Parathyroid adenoma (tissue), 2 donors: ENCODE data around the gene CACNA1B.

Source experiments
- H2AFZ ChIP-seq: fragments of 300-600 bp; sonication (generic); one replicate; pipeline ENCODE4 v1.7.0; 2017; ENCODE audit warnings: antibody characterized with exemption, mild to moderate bottlenecking
- H3K27ac ChIP-seq: fragments of 300-600 bp; sonication (generic); one replicate; pipeline ENCODE4 v1.7.0; 2017
- H3K27me3 ChIP-seq: fragments of 300-600 bp; sonication (generic); one replicate; pipeline ENCODE4 v1.7.0; 2017; ENCODE audit warnings: low read length; ENCODE audit not compliant: control insufficient read depth, insufficient read depth
- H3K36me3 ChIP-seq: fragments of 300-600 bp; sonication (generic); one replicate; pipeline ENCODE4 v1.7.0; 2017; ENCODE audit warnings: low read length; ENCODE audit not compliant: control insufficient read depth, insufficient read depth
- H3K4me1 ChIP-seq: fragments of 300-600 bp; sonication (generic); one replicate; pipeline ENCODE4 v1.7.0; 2017; ENCODE audit warnings: control low read depth
- H3K4me2 ChIP-seq: fragments of 300-600 bp; sonication (generic); one replicate; pipeline ENCODE4 v1.7.0; 2017; ENCODE audit warnings: low read length
- H3K4me3 ChIP-seq: fragments of 300-600 bp; sonication (generic); one replicate; pipeline ENCODE4 v1.7.0; 2017; ENCODE audit warnings: low read depth, low read length
- H3K79me2 ChIP-seq: fragments of 300-600 bp; sonication (generic); one replicate; pipeline ENCODE4 v1.7.0; 2017; ENCODE audit warnings: control low read depth
- H3K9ac ChIP-seq: fragments of 300-600 bp; sonication (generic); one replicate; pipeline ENCODE4 v1.7.0; 2017; ENCODE audit warnings: mild to moderate bottlenecking
- H3K9me3 ChIP-seq: fragments of 300-600 bp; sonication (generic); one replicate; pipeline ENCODE4 v1.7.0; 2017; ENCODE audit warnings: low read length; ENCODE audit not compliant: control insufficient read depth
- CTCF ChIP-seq: fragments of 300-600 bp; sonication (generic); IDR thresholded peaks from one replicate; pipeline ENCODE4 v1.7.0; 2017; ENCODE audit warnings: antibody characterized with exemption, mild to moderate bottlenecking
- donor health status: primary hyperparathyroidism.

CACNA1B gene

GRCh38 chr9:137967280-137967953 lies 89.8 kb downstream of the CACNA1B start:
- no peaks in the 10 kb centered on the region for H3K36me3 ChIP-seq
- H3K27ac ChIP-seq, result no peak overlapping the region
- no peak overlapping the region for H3K4me3 ChIP-seq
- H3K9me3 ChIP-seq, result no peaks in the 10 kb centered on the region
- no peaks in the 10 kb centered on the region for H3K27me3 ChIP-seq
- no peak overlapping the region for H2AFZ ChIP-seq
- H3K4me2 ChIP-seq, result no peak overlapping the region
- H3K4me1 ChIP-seq, result no peaks in the 10 kb centered on the region
- no peak for TF ChIP-seq CTCF
- no peaks in the 10 kb centered on the region for H3K79me2 ChIP-seq
- H3K9ac ChIP-seq, result no peak overlapping the region

DNA sequence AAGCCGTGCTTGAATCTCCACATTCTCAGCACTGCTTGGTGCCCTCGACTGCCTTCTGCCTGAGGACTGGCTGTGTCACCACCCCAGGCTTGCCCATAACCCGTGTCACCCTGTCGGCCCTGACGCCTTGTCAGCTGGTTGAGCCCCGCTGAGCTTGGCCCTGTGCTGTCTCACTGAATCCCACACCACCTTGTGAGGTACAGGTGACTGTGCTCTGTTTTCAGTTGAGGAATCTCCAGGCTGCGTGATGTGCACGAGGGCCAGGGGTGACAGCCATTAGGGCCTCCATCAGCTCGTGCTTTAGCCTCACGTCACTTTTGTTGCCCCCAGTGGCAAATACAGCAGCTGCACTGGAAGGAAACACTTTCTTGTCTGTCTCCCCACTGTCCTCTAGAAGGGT lies 90.7 kb downstream of the CACNA1B start:
- Histone ChIP-seq H3K4me3 (no peak overlapping the region), H3K9ac (no peak overlapping the region), H3K4me2 (no peak overlapping the region), H2AFZ (no peak overlapping the region), H3K27ac (no peak overlapping the region), H3K36me3 (no peaks in the 10 kb centered on the region), H3K9me3 (no peaks in the 10 kb centered on the region), H3K79me2 (no peaks in the 10 kb centered on the region), H3K4me1 (no peaks in the 10 kb centered on the region), H3K27me3 (no peaks in the 10 kb centered on the region)
- no peak for TF ChIP-seq CTCF

DNA sequence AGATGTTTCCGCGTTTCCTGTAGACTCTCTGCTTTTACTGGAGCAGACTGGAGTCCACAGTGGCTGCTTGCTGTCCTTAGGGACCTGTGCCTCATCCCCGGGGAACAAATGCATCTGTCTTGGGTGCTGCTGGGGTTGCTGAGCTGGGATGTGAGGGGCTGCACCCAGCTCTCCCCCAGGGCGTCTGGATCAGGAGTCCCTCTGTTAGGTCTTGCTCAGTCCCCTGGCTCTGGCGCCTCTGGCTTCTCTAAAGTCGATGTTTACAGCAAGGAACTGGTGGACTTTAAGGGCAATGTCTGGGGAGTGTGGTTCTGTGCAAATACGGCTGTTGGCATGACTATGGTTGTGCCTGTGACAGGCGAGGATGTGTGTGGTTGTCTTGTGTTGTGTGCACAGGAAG lies 91.4 kb downstream of the CACNA1B start:
- no peak for TF ChIP-seq CTCF
- Histone ChIP-seq H3K27me3 (no peaks in the 10 kb centered on the region), H2AFZ (no peak overlapping the region), H3K4me3 (no peak overlapping the region), H3K4me1 (no peaks in the 10 kb centered on the region), H3K79me2 (no peaks in the 10 kb centered on the region), H3K27ac (no peak overlapping the region), H3K9me3 (no peaks in the 10 kb centered on the region), H3K36me3 (no peaks in the 10 kb centered on the region), H3K9ac (no peak overlapping the region), H3K4me2 (no peak overlapping the region)

DNA sequence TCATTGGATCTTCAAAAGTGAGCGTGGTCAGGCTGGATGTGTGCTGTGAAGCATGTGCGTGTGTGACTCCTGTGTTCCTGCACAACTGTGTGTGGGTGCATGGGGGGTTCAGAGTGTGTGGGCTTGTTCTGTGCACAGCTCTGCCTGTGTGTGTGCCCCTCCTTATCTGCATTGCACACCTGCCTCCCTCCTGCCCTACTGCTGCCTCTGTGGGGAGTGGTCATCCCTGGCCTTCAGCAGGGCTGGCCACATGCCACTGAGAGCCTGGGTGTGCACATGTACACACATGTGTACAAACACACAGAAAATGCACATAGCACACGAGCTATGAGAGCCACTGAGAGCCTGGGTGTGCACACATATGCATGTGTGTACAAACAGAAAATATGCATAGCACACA lies 92.1 kb downstream of the CACNA1B start:
- Histone ChIP-seq H3K9ac (no peak overlapping the region), H3K27ac (no peak overlapping the region), H3K9me3 (no peaks in the 10 kb centered on the region), H3K4me1 (no peaks in the 10 kb centered on the region), H3K79me2 (no peaks in the 10 kb centered on the region), H3K27me3 (no peaks in the 10 kb centered on the region), H3K4me2 (no peak overlapping the region), H3K4me3 (no peak overlapping the region), H2AFZ (no peak overlapping the region), H3K36me3 (no peaks in the 10 kb centered on the region)
- no peak for TF ChIP-seq CTCF

GRCh38 chr9:137970098-137970497 lies 92.5 kb downstream of the CACNA1B start:
- H3K9ac ChIP-seq, result no peak overlapping the region
- no peaks in the 10 kb centered on the region for H3K4me1 ChIP-seq
- no peaks in the 10 kb centered on the region for H3K9me3 ChIP-seq
- no peaks in the 10 kb centered on the region for H3K27me3 ChIP-seq
- H3K27ac ChIP-seq, result no peak overlapping the region
- no peaks in the 10 kb centered on the region for H3K36me3 ChIP-seq
- H3K4me2 ChIP-seq, result no peak overlapping the region
- TF ChIP-seq CTCF, result no peak
- no peaks in the 10 kb centered on the region for H3K79me2 ChIP-seq
- no peak overlapping the region for H3K4me3 ChIP-seq
- H2AFZ ChIP-seq, result no peak overlapping the region
